HEK293 (cell line): Measurements from ENCODE around the gene SH3RF1.
"Not testable (repeated sequence)": the region's sequence is repeated elsewhere in the genome, so short reads cannot be mapped to it uniquely, and the experiment has no call there.

Experiments
- CTCF ChIA-PET: fragments of 350-600 bp; formaldehyde crosslinking; extraction: SDS; loops from one replicate; lab custom pipeline; 2021; ENCODE audit warnings: antibody characterized with exemption; lab: Yijun Ruan, JAX
- POLR2A ChIA-PET: fragments of 300-600 bp; formaldehyde crosslinking; extraction: SDS; loops from one replicate; lab custom pipeline; 2020; ENCODE audit warnings: antibody characterized with exemption, inconsistent platforms; lab: Yijun Ruan, JAX
- H3K27ac ChIP-seq: fragments of 200-500 bp; sonication (Bioruptor generic); 2 replicates; pipeline ENCODE4 v1.5.1; 2014; ENCODE audit warnings: low read depth, low read length, control low read depth, inconsistent platforms; ENCODE audit errors: extremely low read depth
- H3K36me3 ChIP-seq, 2 experiments: fragments of 200-500 bp in 1 of 2; sonication (Bioruptor generic) in 1 of 2; 1 replicate in 1 of 2; 2 replicates in 1 of 2; pipeline ENCODE4 v1.5.1; 2014 to 2017; ENCODE audit warnings: inconsistent platforms in 2 of 2, low read length in 2 of 2; ENCODE audit not compliant: control insufficient read depth in 2 of 2, insufficient read depth in 1 of 2
- H3K4me1 ChIP-seq: fragments of 200-500 bp; sonication (Bioruptor generic); 2 replicates; pipeline ENCODE4 v1.5.1; 2014; ENCODE audit warnings: mild to moderate bottlenecking, low read length, inconsistent platforms; ENCODE audit not compliant: control insufficient read depth, insufficient read depth
- H3K4me3 ChIP-seq: 2 replicates; pipeline ENCODE4 v1.5.1; 2011; ENCODE audit warnings: low read depth, mild to moderate bottlenecking, control low read depth, low read length, moderate library complexity
- H3K9me3 ChIP-seq: fragments of 200-500 bp; sonication (Bioruptor generic); 2 replicates; pipeline ENCODE4 v1.5.1; 2014; ENCODE audit warnings: low read depth, low read length, inconsistent platforms; ENCODE audit not compliant: control insufficient read depth, insufficient read depth
- GLI2 ChIP-seq: fragments of 450-650 bp; formaldehyde crosslinking; IDR thresholded peaks from 2 replicates; pipeline ENCODE4; 2017; ENCODE audit warnings: missing biosample characterization, missing genetic modification characterization, low read depth, borderline replicate concordance
- PRDM6 ChIP-seq: fragments of 450-650 bp; formaldehyde crosslinking; IDR thresholded peaks from 2 replicates; pipeline ENCODE4 v1.5.1; 2017; ENCODE audit warnings: missing biosample characterization, missing genetic modification characterization
- ZFHX2 ChIP-seq: fragments of 450-650 bp; formaldehyde crosslinking; conservative IDR thresholded peaks from 2 replicates; pipeline ENCODE4 v1.5.1; 2016; ENCODE audit warnings: missing biosample characterization, missing genetic modification characterization
- ZNF121 ChIP-seq: fragments of 450-650 bp; formaldehyde crosslinking; IDR thresholded peaks from 2 replicates; pipeline ENCODE4 v1.5.1; 2016; ENCODE audit warnings: missing biosample characterization, missing genetic modification characterization
- ZNF221 ChIP-seq: fragments of 450-650 bp; formaldehyde crosslinking; IDR thresholded peaks from 2 replicates; pipeline ENCODE4 v1.5.1; 2017; ENCODE audit warnings: missing biosample characterization, missing genetic modification characterization, borderline replicate concordance
- ZNF239 ChIP-seq: fragments of 450-650 bp; formaldehyde crosslinking; IDR thresholded peaks from 2 replicates; pipeline ENCODE4 v1.5.1; 2016; ENCODE audit warnings: missing biosample characterization, missing genetic modification characterization
- ZNF398 ChIP-seq: fragments of 450-650 bp; formaldehyde crosslinking; IDR thresholded peaks from 2 replicates; pipeline ENCODE4 v1.5.1; 2017; ENCODE audit warnings: missing biosample characterization, missing genetic modification characterization
- ZNF548 ChIP-seq: fragments of 450-650 bp; formaldehyde crosslinking; IDR thresholded peaks from 2 replicates; pipeline ENCODE4 v1.5.1; 2016; ENCODE audit warnings: missing biosample characterization, missing genetic modification characterization
- ZNF664 ChIP-seq: fragments of 450-650 bp; formaldehyde crosslinking; IDR thresholded peaks from 2 replicates; pipeline ENCODE4 v1.5.1; 2016; ENCODE audit warnings: missing biosample characterization, missing genetic modification characterization
- ZNF76 ChIP-seq: fragments of 450-650 bp; formaldehyde crosslinking; IDR thresholded peaks from 2 replicates; pipeline ENCODE4; 2016; ENCODE audit warnings: low read depth, missing biosample characterization, missing genetic modification characterization, borderline replicate concordance
- ZSCAN23 ChIP-seq: fragments of 450-650 bp; formaldehyde crosslinking; IDR thresholded peaks from 2 replicates; pipeline ENCODE4 v1.5.1; 2016; ENCODE audit warnings: missing biosample characterization, missing genetic modification characterization
- ZXDB ChIP-seq: fragments of 450-650 bp; formaldehyde crosslinking; IDR thresholded peaks from 2 replicates; pipeline ENCODE4 v1.5.1; 2016; ENCODE audit warnings: missing biosample characterization, missing genetic modification characterization

The SH3RF1 gene

DNA sequence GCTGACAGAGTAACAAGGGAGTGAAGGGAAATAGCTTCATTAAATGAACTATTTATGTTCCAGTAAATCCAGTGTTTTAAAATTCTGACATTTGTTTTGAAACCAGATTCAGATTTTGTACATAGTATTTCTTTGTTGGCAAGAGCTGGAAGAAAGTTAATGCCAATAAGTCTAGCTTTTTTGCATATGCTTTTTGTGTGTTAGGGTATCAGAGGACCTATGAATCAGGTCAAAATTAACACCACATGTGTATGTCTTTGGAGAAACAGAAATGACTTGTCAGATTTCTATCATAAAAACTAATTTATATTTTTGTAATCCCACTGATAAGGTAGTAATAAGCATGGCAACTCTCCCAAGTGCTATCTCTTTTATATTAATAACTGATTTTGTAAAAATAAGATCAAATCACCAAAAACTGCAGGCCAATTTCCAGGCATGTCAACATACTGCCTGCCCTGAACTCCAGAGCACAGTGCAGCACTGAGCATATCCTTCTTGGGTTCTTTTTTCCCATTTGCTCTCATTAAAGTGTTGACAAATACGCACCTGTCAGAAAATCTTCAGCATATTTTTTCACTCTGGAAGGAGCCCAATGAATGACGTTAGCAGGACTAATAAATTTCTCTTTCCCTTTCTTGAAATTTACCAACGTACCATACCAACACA lies 65.5 kb downstream of the SH3RF1 start:
- Histone ChIP-seq H3K9me3 (no peaks in the 10 kb centered on the region), H3K4me1 (peaks cover 25% of the 10 kb centered on the region), H3K36me3 (no peaks in the 10 kb centered on the region), H3K27ac (no peak overlapping the region)
- POLR2A ChIA-PET: interaction anchor here (0.6 kb wide), 1 partner anchor 9 kb away, joined by 4 read pairs; no protein-coding TSS in a partner anchor
- 0 out of 2 replicates have a peak, but pooled peaks have one; percentile 7 for TF ChIP-seq PRDM6 (tag by site-specific recombination)
- TF ChIP-seq ZFHX2: no peak
- no peak for TF ChIP-seq ZXDB (tag by site-specific recombination)
- no peak for TF ChIP-seq ZNF76 (tag by site-specific recombination)
- TF ChIP-seq, all 188 proteins: peak for 1
- CTCF ChIA-PET: interaction anchor here (0.7 kb wide), 1 partner anchor 13 kb away, joined by 3 read pairs; no protein-coding TSS in a partner anchor
- no peak overlapping the region for H3K4me3 ChIP-seq

DNA sequence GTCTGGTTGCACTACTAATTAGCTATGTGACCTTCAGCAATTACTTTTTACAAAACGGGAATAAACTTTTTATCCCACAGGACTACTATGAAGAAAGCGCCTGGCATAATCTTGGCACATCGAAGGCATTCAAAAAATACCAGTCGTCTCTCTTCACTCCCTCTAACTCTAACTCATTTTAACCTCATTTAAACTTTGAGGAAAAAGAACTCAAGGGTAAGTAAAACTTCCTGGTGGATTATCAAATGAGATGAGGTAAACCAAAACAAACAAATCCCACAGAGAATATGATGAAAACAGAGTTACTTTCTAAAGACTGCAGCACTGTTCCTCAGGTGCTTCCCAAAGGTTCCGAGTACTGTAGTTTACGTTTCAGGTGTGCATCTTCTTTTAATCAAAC lies 66.9 kb downstream of the SH3RF1 start:
- Histone ChIP-seq H3K36me3 (no peaks in the 10 kb centered on the region), H3K4me3 (no peak overlapping the region), H3K4me1 (peaks cover 28% of the 10 kb centered on the region), H3K9me3 (no peaks in the 10 kb centered on the region), H3K27ac (no peak overlapping the region)
- ChIA-PET POLR2A (no interaction called here), CTCF (no interaction called here)
- TF ChIP-seq ZNF664 (tag by site-specific recombination): 0 out of 2 replicates have a peak, but pooled peaks have one; percentile 10
- TF ChIP-seq ZSCAN23: no peak
- TF ChIP-seq ZNF398 (tag by site-specific recombination): no peak
- peak; percentile 71 for TF ChIP-seq PRDM6 (tag by site-specific recombination)
- TF ChIP-seq ZNF221 (tag by site-specific recombination): no peak
- TF ChIP-seq ZNF548 (tag by site-specific recombination): no peak

DNA sequence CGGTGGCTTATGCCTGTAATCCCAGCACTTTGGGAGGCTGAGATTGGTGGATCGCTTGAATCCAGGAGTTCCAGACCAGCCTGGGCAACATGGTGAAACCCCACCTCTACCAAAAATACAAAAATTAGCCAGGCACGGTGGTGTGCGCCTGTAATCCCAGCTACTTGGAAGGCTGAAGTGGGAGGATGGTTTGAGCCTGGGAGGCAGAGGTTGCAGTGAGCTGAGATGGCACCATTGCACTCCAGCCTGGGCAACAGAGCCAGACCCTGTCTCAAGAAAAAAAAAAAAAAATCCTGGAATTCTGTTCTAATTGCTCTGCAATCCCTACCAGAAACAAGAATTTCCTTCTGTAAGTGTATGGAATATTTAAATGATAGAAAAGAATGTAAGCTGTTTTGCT lies 67.5 kb downstream of the SH3RF1 start:
- H3K4me3 ChIP-seq, H3K9me3 ChIP-seq, CTCF ChIA-PET, H3K27ac ChIP-seq: not testable (repeated sequence)
- POLR2A ChIA-PET: interaction anchor here (1.5 kb wide), 1 partner anchor 52 kb away, joined by 3 read pairs; no protein-coding TSS in a partner anchor
- TF ChIP-seq ZNF121 (tag by site-specific recombination): peak; percentile 56; the same call in 1 of the 2 replicates
- TF ChIP-seq, all 188 proteins: peak for 1; not testable (repeated sequence) for 187
- not testable (repeated sequence) for H3K36me3 ChIP-seq
- H3K4me1 ChIP-seq: peaks cover 28% of the 10 kb centered on the region

- Histone ChIP-seq H3K4me3 (no peak overlapping the region), H3K9me3 (no peaks in the 10 kb centered on the region), H3K36me3 (no peaks in the 10 kb centered on the region), H3K4me1 (peaks cover 28% of the 10 kb centered on the region), H3K27ac (no peak overlapping the region)
- POLR2A ChIA-PET: interaction anchor here (1.5 kb wide), 1 partner anchor 52 kb away, joined by 3 read pairs; no protein-coding TSS in a partner anchor
- CTCF ChIA-PET: interaction anchor here (0.6 kb wide), 1 partner anchor 344 kb away, joined by 4 read pairs; no protein-coding TSS in a partner anchor
- TF ChIP-seq GLI2 (tag by site-specific recombination): no peak
- TF ChIP-seq ZNF239: 0 out of 2 replicates have a peak, but pooled peaks have one; percentile 51
Observed at GRCh38 chr4:169202878-169203277, 67.9 kb downstream of the SH3RF1 start.
